NCI-H526 (cell line): Measurements from ENCODE around the gene PGBD1.
A peak's percentile ranks its signal among the peaks of the same experiment; 100 is the strongest.

Experiments
- DNase-seq, 2 experiments: peaks; one replicate each; lab custom pipeline; 2025; lab: John Stamatoyannopoulos, UW

Gene PGBD1

GRCh38 chr6:28281288-28282064, at the start of gene PGBD1:
Gene PGBD1 (plus strand): TSS chr6:28281572. CDS start chr6:28283814, 2,242 bp downstream.
- peak; percentile 63 to 92 for DNase-seq

GRCh38 chr6:28232785-28233184, 48.6 kb upstream of the PGBD1 start:
- DNase-seq = no peak

- DNase-seq = no peak
Measured at GRCh38 chr6:28235912-28236452, 45.4 kb upstream of the PGBD1 start.

- DNase-seq = no peak
Measured at GRCh38 chr6:28239636-28240035, 41.7 kb upstream of the PGBD1 start.

GRCh38 chr6:28240471-28240870, 40.9 kb upstream of the PGBD1 start:
- DNase-seq = no peak

- no peak for DNase-seq
Measured at GRCh38 chr6:28243946-28244345, 37.4 kb upstream of the PGBD1 start.

- DNase-seq = no peak
Measured at GRCh38 chr6:28245206-28245941, 36.0 kb upstream of the PGBD1 start.

GRCh38 chr6:28248916-28249315, 32.5 kb upstream of the PGBD1 start:
- no peak for DNase-seq

- no peak for DNase-seq
Measured at GRCh38 chr6:28250747-28251146, 30.6 kb upstream of the PGBD1 start.

- DNase-seq = peak in 1 of 2 experiments; percentile 25
Measured at GRCh38 chr6:28251661-28252008, 29.7 kb upstream of the PGBD1 start.

GRCh38 chr6:28252009-28252975, 29.1 kb upstream of the PGBD1 start, which contains the start of gene ZKSCAN4:
Gene ZKSCAN4 (minus strand): TSS chr6:28252269. CDS start chr6:28251980, 289 bp downstream.
- peak; percentile 89 to 94 for DNase-seq

- DNase-seq = no peak
Measured at GRCh38 chr6:28254121-28254519, 27.3 kb upstream of the PGBD1 start.

GRCh38 chr6:28257042-28257441, 24.3 kb upstream of the PGBD1 start:
- DNase-seq = no peak

- no peak for DNase-seq
Measured at GRCh38 chr6:28258877-28259777, 22.2 kb upstream of the PGBD1 start, which contains the start of gene NKAPL. Gene NKAPL (plus strand): TSS chr6:28259297. CDS start chr6:28259372, 75 bp downstream.

- no peak for DNase-seq
Measured at GRCh38 chr6:28263922-28264321, 17.4 kb upstream of the PGBD1 start.

- DNase-seq = no peak
Measured at GRCh38 chr6:28264834-28265401, 16.5 kb upstream of the PGBD1 start.

GRCh38 chr6:28266563-28266961, 14.8 kb upstream of the PGBD1 start:
- DNase-seq = no peak

GRCh38 chr6:28266962-28267694, 14.2 kb upstream of the PGBD1 start, which contains the start of gene ZSCAN26:
Gene ZSCAN26 (plus strand): TSS chr6:28267143. CDS start chr6:28271920, 4,777 bp downstream.
- peak; percentile 83 to 90 for DNase-seq

GRCh38 chr6:28267695-28268059, 13.7 kb upstream of the PGBD1 start:
- no peak for DNase-seq
